ENCODE results near the gene SLFN11. TPM values are rescaled to one million over a fixed set of nuclear protein-coding genes. Genes with fewer than 3 reads are reported as not detected.
A peak's percentile ranks its signal among the peaks of the same experiment; 100 is the strongest.

The SLFN11 gene
- total and polyA plus RNA-seq, 8 donors = 9.8 to 92.7 (median 25.1) TPM

GRCh38 chr17:35361027-35361426, 12.4 kb downstream of the SLFN11 start:
- H3K27me3 ChIP-seq = no peaks in the 10 kb centered on the region
- H3K27ac ChIP-seq = no peak overlapping the region
- DNase-seq (no peak), ATAC-seq (no peak)
- TF ChIP-seq, protein P1, sequence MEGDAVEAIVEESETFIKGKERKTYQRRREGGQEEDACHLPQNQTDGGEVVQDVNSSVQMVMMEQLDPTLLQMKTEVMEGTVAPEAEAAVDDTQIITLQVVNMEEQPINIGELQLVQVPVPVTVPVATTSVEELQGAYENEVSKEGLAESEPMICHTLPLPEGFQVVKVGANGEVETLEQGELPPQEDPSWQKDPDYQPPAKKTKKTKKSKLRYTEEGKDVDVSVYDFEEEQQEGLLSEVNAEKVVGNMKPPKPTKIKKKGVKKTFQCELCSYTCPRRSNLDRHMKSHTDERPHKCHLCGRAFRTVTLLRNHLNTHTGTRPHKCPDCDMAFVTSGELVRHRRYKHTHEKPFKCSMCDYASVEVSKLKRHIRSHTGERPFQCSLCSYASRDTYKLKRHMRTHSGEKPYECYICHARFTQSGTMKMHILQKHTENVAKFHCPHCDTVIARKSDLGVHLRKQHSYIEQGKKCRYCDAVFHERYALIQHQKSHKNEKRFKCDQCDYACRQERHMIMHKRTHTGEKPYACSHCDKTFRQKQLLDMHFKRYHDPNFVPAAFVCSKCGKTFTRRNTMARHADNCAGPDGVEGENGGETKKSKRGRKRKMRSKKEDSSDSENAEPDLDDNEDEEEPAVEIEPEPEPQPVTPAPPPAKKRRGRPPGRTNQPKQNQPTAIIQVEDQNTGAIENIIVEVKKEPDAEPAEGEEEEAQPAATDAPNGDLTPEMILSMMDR (IDR thresholded peaks at IDR 0.05) = no peak
- peaks cover 0 to 21% of the 10 kb centered on the region in 2 donors for H3K4me1 ChIP-seq
- H3K4me3 ChIP-seq = no peak overlapping the region
- H3K36me3 ChIP-seq = peaks cover 0 to 61% of the 10 kb centered on the region in 2 donors
- no peaks in the 10 kb centered on the region for H3K9me3 ChIP-seq
- intact Hi-C loops (cut with DNase I) = loop anchor here in 1 of 2 donors (10.0 kb wide), 1 partner anchor 64 kb away; no protein-coding TSS in a partner anchor

GRCh38 chr17:35359398-35359797, 14.0 kb downstream of the SLFN11 start:
- TF ChIP-seq, protein P1 (IDR thresholded peaks at IDR 0.05) = no peak
- Histone ChIP-seq H3K4me3 (no peak overlapping the region), H3K9me3 (no peaks in the 10 kb centered on the region), H3K27me3 (no peaks in the 10 kb centered on the region), H3K27ac (no peak overlapping the region), H3K4me1 (peaks cover 0 to 12% of the 10 kb centered on the region in 2 donors), H3K36me3 (peaks cover 0 to 76% of the 10 kb centered on the region in 2 donors)
- intact Hi-C loops (cut with DNase I) = no loop called here
- DNase-seq (no peak), ATAC-seq (no peak)

- intact Hi-C loops (cut with DNase I) = no loop called here
- no peak overlapping the region for H3K27ac ChIP-seq
Observed at GRCh38 chr17:35352284-35352683, 21.1 kb downstream of the SLFN11 start.

GRCh38 chr17:35350493-35350892, 22.9 kb downstream of the SLFN11 start:
- DNase-seq = no peak
- Histone ChIP-seq H3K27me3 (peaks cover 0 to 11% of the 10 kb centered on the region in 2 donors), H3K36me3 (peaks cover 0 to 47% of the 10 kb centered on the region in 2 donors), H3K9me3 (no peaks in the 10 kb centered on the region), H3K27ac (peak overlapping the region in 1 of 2 donors; percentile 13), H3K4me1 (peaks cover 0 to 33% of the 10 kb centered on the region in 2 donors), H3K4me3 (no peak overlapping the region)
- TF ChIP-seq, protein P1 (IDR thresholded peaks at IDR 0.05) = no peak
- intact Hi-C loops (cut with DNase I) = no loop called here
- no peak for ATAC-seq

More at GRCh38 chr17:35352284-35352683, 21.1 kb downstream of the SLFN11 start:
- Histone ChIP-seq H3K4me1 (peaks cover 0 to 15% of the 10 kb centered on the region in 2 donors), H3K36me3 (peaks cover 0 to 56% of the 10 kb centered on the region in 2 donors), H3K4me3 (no peak overlapping the region), H3K27me3 (no peaks in the 10 kb centered on the region), H3K9me3 (no peaks in the 10 kb centered on the region)
- ATAC-seq (no peak), DNase-seq (no peak)
- TF ChIP-seq, protein P1 (IDR thresholded peaks at IDR 0.05) = no peak

DNA sequence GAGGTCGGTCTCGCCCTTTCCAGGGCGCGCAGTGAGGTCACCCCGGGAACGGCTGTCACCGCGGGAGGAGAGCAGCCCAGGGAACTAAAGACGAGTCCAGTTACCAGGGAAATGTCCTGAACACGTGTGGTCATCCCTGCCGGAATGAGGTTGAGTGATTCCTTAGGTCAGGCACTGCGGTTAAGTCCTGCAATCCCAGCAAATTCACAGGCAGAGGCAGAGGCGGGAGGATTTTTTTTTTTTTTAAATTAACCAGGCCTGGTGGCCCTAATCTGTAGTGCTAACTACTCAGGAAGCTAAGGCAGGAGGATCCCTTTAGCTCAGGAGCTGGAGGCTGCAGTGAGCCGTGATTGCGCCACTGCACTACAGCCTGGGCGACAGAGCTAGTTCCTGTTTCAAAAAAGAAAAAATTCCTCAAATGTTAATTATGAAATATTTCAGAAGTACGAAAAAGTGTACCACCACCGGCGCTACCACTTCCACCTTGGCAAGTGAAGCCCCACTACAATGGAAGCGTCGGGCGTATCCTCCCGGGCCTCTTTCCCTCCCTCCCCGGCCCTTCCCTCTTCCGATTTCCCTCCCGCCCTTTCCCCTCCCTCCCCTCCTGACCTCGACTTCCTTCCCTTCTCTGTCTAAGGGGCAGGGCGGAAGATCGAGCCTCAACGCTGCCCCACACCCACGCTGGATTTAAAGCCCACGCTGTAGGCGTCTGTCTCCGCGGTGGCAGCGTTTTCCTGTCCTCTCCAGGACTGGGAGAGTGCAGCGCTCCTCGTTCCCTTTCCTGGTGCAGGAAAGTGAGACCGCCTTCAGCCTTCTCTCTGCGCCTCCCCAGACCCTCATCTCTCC, 27.3 kb downstream of the SLFN11 start:
- Histone ChIP-seq H3K4me1 (peaks cover 0 to 51% of the 10 kb centered on the region in 2 donors), H3K9me3 (peaks cover 0 to 4% of the 10 kb centered on the region in 2 donors), H3K27ac (peak overlapping the region; percentile 55 to 93), H3K36me3 (peaks cover 0 to 10% of the 10 kb centered on the region in 2 donors), H3K27me3 (peaks cover 0 to 21% of the 10 kb centered on the region in 2 donors), H3K4me3 (peak overlapping the region; percentile 20 to 40)
- ATAC-seq (peak; percentile 86), DNase-seq (peak; percentile 43 to 90 (median 80))
- TF ChIP-seq, protein P1 (IDR thresholded peaks at IDR 0.05) = no peak
- intact Hi-C loops (cut with DNase I) = no loop called here

Data from left lung (tissue), 10 donors.